Activated CD8-positive, alpha-beta memory T cell treated with anti-CD3 and anti-CD28 coated beads, Interleukin-2, amount 50 U/mL, for 24 hours (primary cell): Measurements from ENCODE around the gene MTCL1.

Experiments used
- DNase-seq: peaks from one replicate; pipeline ENCODE4 v3.0.0-alpha.2; 2020; ENCODE audit errors: extremely low read depth

Gene MTCL1

DNA sequence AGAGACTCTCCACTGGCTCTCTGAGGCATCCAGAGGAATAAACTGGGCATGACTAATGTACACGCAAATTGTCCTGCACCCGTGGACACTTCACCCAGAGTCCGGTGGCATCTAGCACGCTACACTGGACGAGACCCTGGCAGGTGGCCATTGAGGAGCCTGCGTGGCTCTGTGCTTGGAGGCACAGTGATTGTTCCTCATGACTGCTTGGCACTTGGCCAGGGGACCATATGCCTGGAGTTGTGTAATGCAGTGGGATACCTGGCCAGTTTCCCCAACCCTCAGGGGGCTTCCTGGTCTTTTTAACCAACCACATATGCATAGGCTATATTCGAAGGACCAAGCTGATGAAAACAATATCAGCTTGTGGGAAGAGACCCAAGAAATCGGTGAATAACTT lies 66.6 kb downstream of the MTCL1 start:
- no peak for DNase-seq

- no peak for DNase-seq
Observed at GRCh38 chr18:8773980-8774379, 68.6 kb downstream of the MTCL1 start.

GRCh38 chr18:8776013-8776943 lies 70.9 kb downstream of the MTCL1 start:
- no peak for DNase-seq

DNA sequence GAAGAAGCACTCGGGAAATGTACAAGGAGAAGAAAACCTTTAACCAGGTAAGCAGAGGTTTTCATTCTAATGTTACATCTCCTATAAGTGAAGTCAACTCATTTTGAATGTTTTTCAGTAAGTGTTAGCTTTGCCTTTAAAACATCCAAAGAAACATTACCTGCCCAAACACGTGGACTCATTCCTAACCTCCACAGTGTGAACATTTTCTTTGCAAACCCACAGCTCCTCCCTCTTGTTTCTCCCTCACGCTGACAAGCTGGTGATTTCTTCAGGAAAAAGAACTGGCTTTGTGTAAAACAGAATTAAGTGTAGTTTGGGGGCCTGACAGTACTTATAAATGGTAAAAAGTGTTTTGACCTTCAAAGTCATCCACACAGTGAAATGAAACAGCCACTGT lies 72.5 kb downstream of the MTCL1 start:
- DNase-seq = no peak

- no peak for DNase-seq
Observed at GRCh38 chr18:8778386-8778785, 73.0 kb downstream of the MTCL1 start.

GRCh38 chr18:8778824-8779223 lies 73.5 kb downstream of the MTCL1 start:
- DNase-seq = no peak

DNA sequence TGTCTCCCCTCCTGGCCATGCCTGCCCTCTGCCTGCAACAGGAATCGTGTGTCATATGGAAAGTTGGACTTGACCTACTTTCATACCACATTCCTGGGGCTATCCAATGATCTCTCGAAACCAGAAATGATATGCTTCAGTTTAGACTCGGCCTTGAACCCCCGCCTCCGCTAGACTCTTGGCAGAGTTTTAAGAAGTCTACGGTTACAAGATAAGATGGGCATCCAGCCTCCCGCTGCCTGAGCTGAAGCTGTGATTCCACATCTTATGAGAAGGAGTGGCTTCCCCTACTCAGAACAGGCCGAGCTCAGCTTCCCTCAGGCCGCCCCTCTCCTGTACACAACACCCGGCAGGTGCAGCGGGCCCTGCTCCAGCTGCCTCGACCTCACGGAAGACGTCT lies 73.9 kb downstream of the MTCL1 start:
- no peak for DNase-seq

DNA sequence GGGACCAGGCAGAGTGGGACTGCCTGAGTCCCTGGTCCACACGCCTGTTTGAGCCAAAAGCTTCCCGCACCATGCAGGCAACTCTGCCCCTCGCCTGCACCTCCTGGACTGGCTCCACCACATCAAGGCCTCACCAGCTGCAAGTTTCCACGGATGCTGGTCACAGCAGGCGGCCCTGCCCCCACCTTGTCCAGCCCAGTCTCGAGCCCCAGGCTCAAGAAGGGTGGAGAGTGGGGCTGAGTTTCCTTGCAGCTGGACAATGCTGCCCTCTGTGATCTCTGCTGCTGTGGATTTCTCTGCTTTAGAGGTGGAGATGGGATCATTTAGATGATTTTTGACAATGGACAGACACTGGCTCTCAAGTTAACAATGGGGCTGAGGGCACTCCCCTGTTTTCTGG lies 74.9 kb downstream of the MTCL1 start:
- no peak for DNase-seq

GRCh38 chr18:8781671-8782070 lies 76.3 kb downstream of the MTCL1 start:
- no peak for DNase-seq

GRCh38 chr18:8783335-8783993 lies 78.1 kb downstream of the MTCL1 start:
- DNase-seq = no peak

GRCh38 chr18:8783994-8784530 lies 78.7 kb downstream of the MTCL1 start:
- no peak for DNase-seq

GRCh38 chr18:8785261-8785660 lies 79.9 kb downstream of the MTCL1 start:
- DNase-seq = no peak

- DNase-seq = no peak
Observed at GRCh38 chr18:8785855-8786482, 80.6 kb downstream of the MTCL1 start.

- no peak for DNase-seq
Observed at GRCh38 chr18:8786483-8787370, 81.4 kb downstream of the MTCL1 start.

- DNase-seq = no peak
Observed at GRCh38 chr18:8787371-8787670, 82.0 kb downstream of the MTCL1 start.

- no peak for DNase-seq
Observed at GRCh38 chr18:8787794-8788193, 82.4 kb downstream of the MTCL1 start.

DNA sequence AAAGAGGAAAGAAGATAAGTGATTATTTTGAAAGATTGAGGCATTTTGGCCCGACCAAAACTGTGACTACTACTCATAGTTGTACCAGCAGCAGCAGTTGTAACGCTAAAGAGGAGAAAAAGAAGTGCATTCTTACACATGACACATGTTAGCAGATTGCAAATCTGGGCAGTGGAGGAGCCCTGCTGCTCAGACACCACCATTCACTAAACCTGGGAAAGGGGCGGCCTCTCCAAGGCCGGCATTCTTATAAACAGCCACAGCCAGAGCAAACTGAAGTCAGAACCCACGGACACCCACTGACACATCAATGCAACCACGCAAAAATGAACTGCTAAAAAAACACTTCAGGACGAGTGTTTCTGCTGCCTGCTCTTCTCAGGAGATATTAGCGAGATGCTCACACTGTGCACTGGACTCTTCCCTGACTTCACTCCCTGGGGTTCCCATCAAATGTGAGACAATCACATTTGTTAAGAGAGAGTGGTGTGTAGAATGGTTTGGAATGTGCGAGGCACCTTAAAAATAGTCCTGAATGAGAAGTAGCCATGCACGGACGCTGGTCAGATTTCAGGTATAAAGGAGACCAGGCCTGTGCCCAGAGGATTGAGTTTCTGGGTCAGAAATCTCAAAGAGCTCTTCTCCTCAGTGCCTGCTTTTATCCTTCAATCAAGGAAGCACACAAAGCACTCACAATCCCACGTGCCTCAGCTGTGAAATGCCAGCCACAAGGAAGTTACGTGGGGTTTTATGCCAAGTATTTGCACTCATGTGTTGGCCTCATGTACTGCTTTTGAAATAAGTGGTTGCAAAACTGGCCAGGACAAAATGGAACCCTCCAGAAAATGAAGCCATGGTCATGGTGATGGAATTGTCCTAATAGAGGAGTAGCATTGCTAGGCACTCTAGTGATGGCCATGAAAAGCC lies 83.4 kb downstream of the MTCL1 start:
- no peak for DNase-seq

- DNase-seq = no peak
Observed at GRCh38 chr18:8791171-8791651, 85.9 kb downstream of the MTCL1 start.

DNA sequence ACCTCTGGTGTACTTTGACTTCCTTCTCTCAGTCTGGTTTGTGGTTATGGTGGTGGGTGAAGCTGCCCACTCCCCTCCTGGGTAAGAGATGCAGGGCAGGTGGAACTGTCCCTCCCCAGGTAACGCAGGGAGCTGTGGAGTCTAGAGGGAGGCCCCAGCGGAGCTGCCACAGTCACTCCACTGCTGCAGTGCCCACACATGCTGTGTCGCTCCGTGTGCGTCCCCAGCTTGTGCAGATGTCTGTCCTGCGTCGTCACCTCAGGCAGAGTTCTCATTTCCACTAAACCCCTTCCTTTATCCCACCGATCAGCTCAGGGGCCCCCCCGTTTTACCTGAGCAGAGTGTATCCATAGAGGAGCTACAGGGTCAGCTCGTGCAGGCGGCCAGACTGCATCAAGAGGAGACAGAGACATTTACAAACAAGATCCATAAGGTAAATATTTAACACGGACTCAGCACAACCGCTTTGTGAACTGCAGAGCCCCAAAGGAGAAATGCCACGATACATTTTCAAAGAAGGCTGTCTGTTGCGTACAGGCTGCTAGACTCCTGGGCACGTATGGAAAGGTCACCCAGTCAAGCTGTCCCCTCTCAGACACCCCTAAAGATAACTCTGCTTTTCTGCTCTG lies 87.4 kb downstream of the MTCL1 start:
- DNase-seq = no peak
